ENCODE results near the gene ATP12A.

ATP12A gene

GRCh38 chr13:24746618-24747247 is 66.5 kb downstream of the ATP12A start:
- H2AFZ ChIP-seq (ENCODE audit: low read depth, low read length, severe bottlenecking) = no peak overlapping the region
- H3K79me2 ChIP-seq (ENCODE audit: insufficient read depth, low read length) = no peaks in the 10 kb centered on the region
- no peak overlapping the region for H3K4me3 ChIP-seq (ENCODE audit: insufficient read depth, low read length, poor library complexity, severe bottlenecking)
- H3K9ac ChIP-seq (ENCODE audit: low read length) = no peak overlapping the region
- H3F3A ChIP-seq (ENCODE audit: insufficient read depth) = no peaks in the 10 kb centered on the region
- TF ChIP-seq CTCF (IDR thresholded peaks at IDR 0.05; ENCODE audit: insufficient read depth, low read length, poor library complexity, severe bottlenecking) (no peak), EZH2phosphoT487 (conservative IDR thresholded peaks at IDR 0.05; ENCODE audit: low read length) (no peak)
- no peak overlapping the region for H3K27ac ChIP-seq (ENCODE audit: low read depth, low read length)
- H3K9me3 ChIP-seq (ENCODE audit: insufficient read depth, low read length) = no peaks in the 10 kb centered on the region
- H4K20me1 ChIP-seq (ENCODE audit: low read depth, low read length) = no peaks in the 10 kb centered on the region
- no peaks in the 10 kb centered on the region for H3K36me3 ChIP-seq (ENCODE audit: low read length)
- H3K27me3 ChIP-seq (ENCODE audit: low read length) = no peaks in the 10 kb centered on the region
- no peaks in the 10 kb centered on the region for H3K9me2 ChIP-seq (replicated peaks; ENCODE audit: insufficient read depth, low read length)
- H3K4me2 ChIP-seq (ENCODE audit: low read depth, low read length, poor library complexity, severe bottlenecking) = no peak overlapping the region

GRCh38 chr13:24747248-24748060 is 67.2 kb downstream of the ATP12A start:
- Histone ChIP-seq H3K9me2 (replicated peaks; ENCODE audit: insufficient read depth, low read length) (no peaks in the 10 kb centered on the region), H3F3A (ENCODE audit: insufficient read depth) (no peaks in the 10 kb centered on the region), H3K27me3 (ENCODE audit: low read length) (no peaks in the 10 kb centered on the region), H3K9ac (ENCODE audit: low read length) (no peak overlapping the region), H4K20me1 (ENCODE audit: low read depth, low read length) (no peaks in the 10 kb centered on the region), H3K27ac (ENCODE audit: low read depth, low read length) (no peak overlapping the region), H2AFZ (ENCODE audit: low read depth, low read length, severe bottlenecking) (no peak overlapping the region), H3K4me2 (ENCODE audit: low read depth, low read length, poor library complexity, severe bottlenecking) (no peak overlapping the region), H3K79me2 (ENCODE audit: insufficient read depth, low read length) (no peaks in the 10 kb centered on the region), H3K4me3 (ENCODE audit: insufficient read depth, low read length, poor library complexity, severe bottlenecking) (no peak overlapping the region), H3K9me3 (ENCODE audit: insufficient read depth, low read length) (no peaks in the 10 kb centered on the region), H3K36me3 (ENCODE audit: low read length) (no peaks in the 10 kb centered on the region)
- no peak for TF ChIP-seq EZH2phosphoT487 (conservative IDR thresholded peaks at IDR 0.05; ENCODE audit: low read length)
- TF ChIP-seq CTCF (IDR thresholded peaks at IDR 0.05; ENCODE audit: insufficient read depth, low read length, poor library complexity, severe bottlenecking) = no peak

DNA sequence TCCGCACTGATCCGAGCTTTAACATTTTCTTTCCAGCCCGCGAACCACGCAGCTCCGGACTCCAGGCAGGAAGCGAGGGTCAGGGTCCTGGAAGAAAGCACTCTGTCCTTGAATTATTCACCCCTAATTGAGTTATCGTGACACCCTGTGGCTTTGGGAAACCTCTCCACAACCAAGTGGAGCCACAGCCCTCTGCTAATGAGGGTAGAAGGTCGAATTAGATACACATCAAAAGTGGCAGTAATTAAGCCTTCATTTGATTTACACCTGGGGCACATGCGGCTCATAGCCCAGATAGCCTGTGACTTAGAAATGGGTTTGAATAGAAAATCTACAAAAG is 67.8 kb downstream of the ATP12A start:
- Histone ChIP-seq H3K27me3 (ENCODE audit: low read length) (no peaks in the 10 kb centered on the region), H3F3A (ENCODE audit: insufficient read depth) (no peaks in the 10 kb centered on the region), H3K9me3 (ENCODE audit: insufficient read depth, low read length) (no peaks in the 10 kb centered on the region), H3K4me2 (ENCODE audit: low read depth, low read length, poor library complexity, severe bottlenecking) (no peak overlapping the region), H3K9me2 (replicated peaks; ENCODE audit: insufficient read depth, low read length) (no peaks in the 10 kb centered on the region), H4K20me1 (ENCODE audit: low read depth, low read length) (no peaks in the 10 kb centered on the region), H3K27ac (ENCODE audit: low read depth, low read length) (no peak overlapping the region), H3K4me3 (ENCODE audit: insufficient read depth, low read length, poor library complexity, severe bottlenecking) (no peak overlapping the region), H2AFZ (ENCODE audit: low read depth, low read length, severe bottlenecking) (no peak overlapping the region), H3K79me2 (ENCODE audit: insufficient read depth, low read length) (no peaks in the 10 kb centered on the region), H3K36me3 (ENCODE audit: low read length) (no peaks in the 10 kb centered on the region), H3K9ac (ENCODE audit: low read length) (no peak overlapping the region)
- TF ChIP-seq CTCF (IDR thresholded peaks at IDR 0.05; ENCODE audit: insufficient read depth, low read length, poor library complexity, severe bottlenecking) (no peak), EZH2phosphoT487 (conservative IDR thresholded peaks at IDR 0.05; ENCODE audit: low read length) (no peak)
